ENCODE measurements around the gene TPH2. TPM values are rescaled to one million over a fixed set of nuclear protein-coding genes. Genes with fewer than 3 reads are reported as not detected.

The TPH2 gene
- total RNA-seq, 1 experiment from 2014 or later, result not detected

GRCh38 chr12:71958457-71958856 lies 19.8 kb downstream of the TPH2 start:
- DNase-seq (ENCODE audit: low read depth), result no peak

- DNase-seq (ENCODE audit: low read depth), result peak; percentile 52
Measured at GRCh38 chr12:71958993-71959578, 20.4 kb downstream of the TPH2 start.

GRCh38 chr12:71967211-71967610 lies 28.6 kb downstream of the TPH2 start:
- DNase-seq (ENCODE audit: low read depth), result peak; percentile 63

- DNase-seq (ENCODE audit: low read depth), result no peak
Measured at GRCh38 chr12:71969330-71969729, 30.7 kb downstream of the TPH2 start.

- DNase-seq (ENCODE audit: low read depth), result no peak
Measured at GRCh38 chr12:71970031-71970430, 31.4 kb downstream of the TPH2 start.

- no peak for DNase-seq (ENCODE audit: low read depth)
Measured at GRCh38 chr12:71972441-71973074, 33.9 kb downstream of the TPH2 start.

- DNase-seq (ENCODE audit: low read depth), result peak; percentile 24
Measured at GRCh38 chr12:71973687-71974086, 35.0 kb downstream of the TPH2 start.

GRCh38 chr12:71980538-71980937 lies 41.9 kb downstream of the TPH2 start:
- no peak for DNase-seq (ENCODE audit: low read depth)

GRCh38 chr12:71981149-71981548 lies 42.5 kb downstream of the TPH2 start:
- DNase-seq (ENCODE audit: low read depth), result no peak

GRCh38 chr12:71994715-71995114 lies 56.1 kb downstream of the TPH2 start:
- no peak for DNase-seq (ENCODE audit: low read depth)

- DNase-seq (ENCODE audit: low read depth), result peak; percentile 56
Measured at GRCh38 chr12:71999795-72000194, 61.1 kb downstream of the TPH2 start.

GRCh38 chr12:72000969-72001648 lies 62.5 kb downstream of the TPH2 start:
- no peak for DNase-seq (ENCODE audit: low read depth)

- no peak for DNase-seq (ENCODE audit: low read depth)
Measured at GRCh38 chr12:72006766-72007165, 68.1 kb downstream of the TPH2 start.

- DNase-seq (ENCODE audit: low read depth), result no peak
Measured at GRCh38 chr12:72010356-72010755, 71.7 kb downstream of the TPH2 start.

GRCh38 chr12:72011374-72011773 lies 72.7 kb downstream of the TPH2 start:
- no peak for DNase-seq (ENCODE audit: low read depth)

- DNase-seq (ENCODE audit: low read depth), result no peak
Measured at GRCh38 chr12:72012874-72013273, 74.2 kb downstream of the TPH2 start.

GRCh38 chr12:72015895-72016294 lies 77.2 kb downstream of the TPH2 start:
- DNase-seq (ENCODE audit: low read depth), result no peak

GRCh38 chr12:72017054-72017651 lies 78.5 kb downstream of the TPH2 start:
- DNase-seq (ENCODE audit: low read depth), result peak; percentile 84

GRCh38 chr12:72018036-72018435 lies 79.4 kb downstream of the TPH2 start:
- no peak for DNase-seq (ENCODE audit: low read depth)

- no peak for DNase-seq (ENCODE audit: low read depth)
Measured at GRCh38 chr12:72024613-72025012, 86.0 kb downstream of the TPH2 start.

GRCh38 chr12:72025524-72025923 lies 86.9 kb downstream of the TPH2 start:
- peak; percentile 16 for DNase-seq (ENCODE audit: low read depth)

- DNase-seq (ENCODE audit: low read depth), result no peak
Measured at GRCh38 chr12:72028966-72029365, 90.3 kb downstream of the TPH2 start.

Data from HT1080 (cell line).